Measurements from ENCODE around the gene STK16. TPM values are rescaled to one million over a fixed set of nuclear protein-coding genes. Genes with fewer than 3 reads are reported as not detected.

The STK16 gene
- total RNA-seq, 1 experiment from 2014 or later = 21.6 TPM

DNA sequence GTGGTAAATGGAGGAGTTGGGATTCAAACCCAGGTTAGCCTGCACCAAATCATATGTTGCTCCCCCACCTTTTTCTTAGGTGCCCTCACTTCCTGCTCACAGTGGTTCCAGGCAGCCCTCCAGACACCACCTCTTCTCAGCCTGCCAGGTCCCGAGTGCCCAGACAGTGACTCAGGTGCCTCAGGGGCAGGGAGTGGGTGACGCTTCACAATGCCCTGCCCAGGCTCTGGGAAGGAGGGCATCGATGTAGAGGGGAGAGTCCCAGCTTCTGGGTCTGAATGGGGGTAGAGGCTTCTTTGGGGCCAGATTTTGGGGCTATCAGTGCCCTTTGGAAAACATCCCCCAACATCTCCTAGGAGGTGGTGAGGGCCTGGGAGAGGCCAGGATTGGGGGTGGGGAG lies 28.7 kb downstream of the STK16 start:
- Histone ChIP-seq H3K4me1 (ENCODE audit: insufficient read depth, low read length) (peaks cover 4% of the 10 kb centered on the region; the same call in 1 of the 2 replicates), H4K5ac (ENCODE audit: insufficient read length, low read depth, low read length) (no peak overlapping the region), H3K23ac (ENCODE audit: insufficient read length, low read depth, low read length) (no peak overlapping the region), H3K23me2 (ENCODE audit: insufficient read length, low read depth, low read length, poor library complexity, severe bottlenecking) (peaks cover 1% of the 10 kb centered on the region), H3K79me1 (ENCODE audit: insufficient read depth, low read depth, low read length, poor library complexity, severe bottlenecking) (no peaks in the 10 kb centered on the region), H4K8ac (replicated peaks; ENCODE audit: insufficient read length, low read depth, low read length) (no peak overlapping the region), H2AK5ac (ENCODE audit: insufficient read length, low read length) (no peak overlapping the region), H4K20me1 (ENCODE audit: control insufficient read depth, insufficient read depth, insufficient read length) (no peaks in the 10 kb centered on the region), H3K14ac (ENCODE audit: insufficient read depth, low read length) (peak overlapping the region; percentile 31; the same call in 1 of the 2 replicates), H3T11ph (ENCODE audit: low read length) (no peak overlapping the region), H3K79me2 (ENCODE audit: insufficient read depth, low read length) (no peaks in the 10 kb centered on the region), H2BK12ac (ENCODE audit: insufficient read length, low read depth, low read length) (no peak overlapping the region), H3K56ac (ENCODE audit: insufficient read length, low read depth, low read length) (no peak overlapping the region), H2AFZ (ENCODE audit: low read length) (no peak overlapping the region), H2BK120ac (ENCODE audit: low read depth, low read length, poor library complexity, severe bottlenecking) (no peak overlapping the region), H3K4me2 (ENCODE audit: insufficient read depth, insufficient read length, low read length) (no peak overlapping the region), H3K9me3 (ENCODE audit: control insufficient read depth, low read depth, low read length) (no peaks in the 10 kb centered on the region), H4K91ac (ENCODE audit: insufficient read length, low read depth, low read length) (no peak overlapping the region), H3K4ac (ENCODE audit: low read depth, low read length) (no peak overlapping the region), H2BK5ac (ENCODE audit: insufficient read length, low read length) (no peak overlapping the region), H2BK20ac (ENCODE audit: low read depth, low read length, poor library complexity, severe bottlenecking) (no peak overlapping the region), H3K27me3 (ENCODE audit: insufficient read depth, low read length) (no peaks in the 10 kb centered on the region), H3K9ac (ENCODE audit: extremely low read depth, insufficient read length, low read length) (no peak overlapping the region), H3K27ac (ENCODE audit: insufficient read length, low read depth, low read length) (no peak overlapping the region), H2BK15ac (ENCODE audit: low read depth, low read length) (0 out of 2 replicates have a peak overlapping the region, but pooled peaks have one; percentile 19), H3K18ac (ENCODE audit: insufficient read length, low read depth, low read length) (no peak overlapping the region)
- peaks cover 29% of the 10 kb centered on the region for H3K27me3 Mint-ChIP-seq (ENCODE audit: low read depth)
- no peak overlapping the region for H3K4me3 Mint-ChIP-seq
- H3K4me1 Mint-ChIP-seq = peaks cover 29 to 33% of the 10 kb centered on the region in 2 experiments
- DNase-seq = no peak
- no CpG with 5 or more reads among the region's 3 CpGs for WGBS (ENCODE audit: extremely low coverage, insufficient read length, low lambda C conversion rate)
- no peaks in the 10 kb centered on the region for H3K9me3 Mint-ChIP-seq
- no peak overlapping the region for H3K27ac Mint-ChIP-seq
- H3K36me3 Mint-ChIP-seq (ENCODE audit: insufficient read depth in 1 of 3, low read depth in 3 of 3) = no peaks in the 10 kb centered on the region
- TF ChIP-seq, protein P1, sequence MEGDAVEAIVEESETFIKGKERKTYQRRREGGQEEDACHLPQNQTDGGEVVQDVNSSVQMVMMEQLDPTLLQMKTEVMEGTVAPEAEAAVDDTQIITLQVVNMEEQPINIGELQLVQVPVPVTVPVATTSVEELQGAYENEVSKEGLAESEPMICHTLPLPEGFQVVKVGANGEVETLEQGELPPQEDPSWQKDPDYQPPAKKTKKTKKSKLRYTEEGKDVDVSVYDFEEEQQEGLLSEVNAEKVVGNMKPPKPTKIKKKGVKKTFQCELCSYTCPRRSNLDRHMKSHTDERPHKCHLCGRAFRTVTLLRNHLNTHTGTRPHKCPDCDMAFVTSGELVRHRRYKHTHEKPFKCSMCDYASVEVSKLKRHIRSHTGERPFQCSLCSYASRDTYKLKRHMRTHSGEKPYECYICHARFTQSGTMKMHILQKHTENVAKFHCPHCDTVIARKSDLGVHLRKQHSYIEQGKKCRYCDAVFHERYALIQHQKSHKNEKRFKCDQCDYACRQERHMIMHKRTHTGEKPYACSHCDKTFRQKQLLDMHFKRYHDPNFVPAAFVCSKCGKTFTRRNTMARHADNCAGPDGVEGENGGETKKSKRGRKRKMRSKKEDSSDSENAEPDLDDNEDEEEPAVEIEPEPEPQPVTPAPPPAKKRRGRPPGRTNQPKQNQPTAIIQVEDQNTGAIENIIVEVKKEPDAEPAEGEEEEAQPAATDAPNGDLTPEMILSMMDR (conservative IDR thresholded peaks at IDR 0.05) = no peak
